Activated T-cell treated with anti-CD3 and anti-CD28 coated beads for 48 hours (primary cell): ENCODE results near the gene SHROOM1.
"Not testable (repeated sequence)": the region's sequence is repeated elsewhere in the genome, so short reads cannot be mapped to it uniquely, and the experiment has no call there.

ENCODE experiments used
- DNase-seq: peaks from one replicate; pipeline ENCODE4 v3.0.0-alpha.2; 2020; ENCODE audit warnings: low read depth

The SHROOM1 gene

GRCh38 chr5:132830436-132831094 lies at the start of gene SHROOM1:
SHROOM1 (minus strand) TSS chr5:132830647; CDS start chr5:132826140, 4,507 bp downstream.
- DNase-seq, result no peak

GRCh38 chr5:132877938-132878337 lies 47.5 kb upstream of the SHROOM1 start:
- no peak for DNase-seq

GRCh38 chr5:132877466-132877865 lies 47.0 kb upstream of the SHROOM1 start:
- no peak for DNase-seq

- DNase-seq, result no peak
Observed at GRCh38 chr5:132876020-132876759, 45.7 kb upstream of the SHROOM1 start.

- no peak for DNase-seq
Observed at GRCh38 chr5:132873930-132874271, 43.5 kb upstream of the SHROOM1 start.

- DNase-seq, result no peak
Observed at GRCh38 chr5:132873119-132873929, 42.9 kb upstream of the SHROOM1 start, which contains the start of gene LEAP2. LEAP2 (plus strand) TSS chr5:132873668; CDS start chr5:132873695, 27 bp downstream.

- DNase-seq, result no peak
Observed at GRCh38 chr5:132872788-132873118, 42.3 kb upstream of the SHROOM1 start.

GRCh38 chr5:132871459-132872284 lies 41.2 kb upstream of the SHROOM1 start:
- no peak for DNase-seq

- no peak for DNase-seq
Observed at GRCh38 chr5:132870801-132871200, 40.4 kb upstream of the SHROOM1 start.

GRCh38 chr5:132868754-132869153 lies 38.3 kb upstream of the SHROOM1 start:
- DNase-seq, result no peak

GRCh38 chr5:132867046-132867451 lies 36.6 kb upstream of the SHROOM1 start:
- no peak for DNase-seq

GRCh38 chr5:132866342-132867045 lies 36.0 kb upstream of the SHROOM1 start, which contains the start of the genes GDF9 and UQCRQ:
GDF9 (minus strand) TSS chr5:132866469; CDS start chr5:132864533, 1,936 bp downstream.
UQCRQ (plus strand) TSS chr5:132866642; CDS start chr5:132866882, 240 bp downstream.
- DNase-seq, result peak; percentile 83

- DNase-seq, result no peak
Observed at GRCh38 chr5:132865668-132866341, 35.4 kb upstream of the SHROOM1 start.

GRCh38 chr5:132860742-132861141 lies 30.3 kb upstream of the SHROOM1 start:
- DNase-seq, result no peak

GRCh38 chr5:132859889-132860437 lies 29.5 kb upstream of the SHROOM1 start:
- no peak for DNase-seq

GRCh38 chr5:132856011-132856410 lies 25.6 kb upstream of the SHROOM1 start:
- DNase-seq, result no peak

GRCh38 chr5:132854992-132855391 lies 24.5 kb upstream of the SHROOM1 start:
- not testable (repeated sequence) for DNase-seq

GRCh38 chr5:132854301-132854700 lies 23.9 kb upstream of the SHROOM1 start:
- DNase-seq, result no peak

GRCh38 chr5:132853790-132854189 lies 23.3 kb upstream of the SHROOM1 start:
- no peak for DNase-seq

GRCh38 chr5:132853323-132853722 lies 22.9 kb upstream of the SHROOM1 start:
- DNase-seq, result no peak
